PC-9 (cell line): Measurements from ENCODE around the gene OR2L2. TPM values are rescaled to one million over a fixed set of nuclear protein-coding genes. Genes with fewer than 3 reads are reported as not detected.

Experiments used
- BruUV-seq: library from RNA; stranded (reverse); fragments of 400-500 nt; replicated peaks from 2 replicates; lab custom pipeline; 2021; lab: Mats Ljungman, UMichigan
- CTCF ChIA-PET: fragments of 300-600 bp; sonication (Branson Sonifier 250); formaldehyde crosslinking; loops from one replicate; lab custom pipeline; 2022; ENCODE audit warnings: antibody characterized with exemption; lab: Charles Lee
- POLR2A ChIA-PET: fragments of 300-600 bp; sonication (Branson Sonifier 250); formaldehyde crosslinking; loops from one replicate; lab custom pipeline; 2022; ENCODE audit warnings: antibody characterized with exemption; ENCODE audit not compliant: unreplicated experiment; lab: Charles Lee
- DNase-seq, 2 experiments: peaks; one replicate each; pipeline versions ENCODE4 v3.0.0 to v3.0.0-alpha.2; 2015 to 2022; ENCODE audit warnings: mixed read lengths in 1 of 2
- H2AFZ ChIP-seq: fragments of 200-600 bp; sonication (generic); 2 replicates; pipeline ENCODE4 v1.8.1; 2017; ENCODE audit warnings: antibody characterized with exemption
- H3F3A ChIP-seq: fragments of 200-600 bp; sonication (generic); 2 replicates; pipeline ENCODE4 v1.8.1; 2017; ENCODE audit warnings: antibody characterized with exemption, mild to moderate bottlenecking, low read depth; ENCODE audit not compliant: insufficient read depth
- H3K27ac ChIP-seq: fragments of 200-600 bp; sonication (generic); 2 replicates; pipeline ENCODE4 v1.6.1; 2016; ENCODE audit warnings: mixed run types
- H3K27me3 ChIP-seq: fragments of 200-600 bp; sonication (generic); 2 replicates; pipeline ENCODE4 v1.6.1; 2016; ENCODE audit warnings: low read depth, mixed run types; ENCODE audit not compliant: insufficient read depth
- H3K36me3 ChIP-seq: fragments of 200-600 bp; sonication (generic); 2 replicates; pipeline ENCODE4 v1.6.1; 2016; ENCODE audit warnings: low read depth, mixed run types
- H3K4me1 ChIP-seq: fragments of 200-600 bp; sonication (generic); replicated peaks from 2 replicates; pipeline ENCODE4 v1.6.1; 2016; ENCODE audit warnings: mixed run types; ENCODE audit not compliant: insufficient read depth
- H3K4me2 ChIP-seq: fragments of 200-600 bp; sonication (generic); 2 replicates; pipeline ENCODE4 v1.6.1; 2017; ENCODE audit warnings: mixed run types
- H3K4me3 ChIP-seq: fragments of 200-600 bp; sonication (generic); 2 replicates; pipeline ENCODE4 v1.6.1; 2016; ENCODE audit warnings: mixed run types
- H3K79me2 ChIP-seq: fragments of 200-600 bp; sonication (generic); 2 replicates; pipeline ENCODE4 v1.6.1; 2017; ENCODE audit warnings: low read depth, mixed run types
- H3K9me2 ChIP-seq: fragments of 200-600 bp; sonication (generic); 2 replicates; pipeline ENCODE4 v1.8.1; 2017; ENCODE audit warnings: mild to moderate bottlenecking; ENCODE audit not compliant: insufficient read depth
- H3K9me3 ChIP-seq: fragments of 200-600 bp; sonication (generic); 2 replicates; pipeline ENCODE4 v1.8.1; 2016; ENCODE audit warnings: low read depth; ENCODE audit not compliant: insufficient read depth
- H4K20me1 ChIP-seq: fragments of 200-600 bp; sonication (generic); 2 replicates; pipeline ENCODE4 v1.8.1; 2017; ENCODE audit not compliant: insufficient read depth
- CTCF ChIP-seq: fragments of 200-600 bp; sonication (generic); conservative IDR thresholded peaks from 2 replicates; pipeline ENCODE4 v1.6.1; 2017; ENCODE audit warnings: mixed run types, antibody characterized with exemption, mild to moderate bottlenecking, moderate library complexity
- EZH2 ChIP-seq: fragments of 200-600 bp; sonication (generic); IDR thresholded peaks from 2 replicates; pipeline ENCODE4 v1.8.0; 2017; ENCODE audit warnings: antibody characterized with exemption, low read depth
- intact Hi-C: fragments of 100-400 bp; cut with micrococcal nuclease; formaldehyde crosslinking; loops from one replicate; pipeline ENCODE4 v1.10.0; 2022; ENCODE audit not compliant: unreplicated experiment
- total RNA-seq: library from RNA; stranded (reverse); gene quantifications from 2 replicates; pipeline ENCODE4 v1.2.3, GENCODE V29; 2021

OR2L2 gene
- total RNA-seq, 1 experiment from 2014 or later, result 0.13 TPM

- CTCF ChIA-PET, result no interaction called here
- H3K4me3 ChIP-seq, result no peak within 1 kb of the TSS
Measured at GRCh38 chr1:248046536-248046935, 16.7 kb downstream of the OR2L2 start, which contains the start of gene OR2L3. TSS of gene OR2L3 (plus strand) at chr1:248046836. CDS start at chr1:248060682, 13,846 bp downstream.

GRCh38 chr1:248047008-248047407 lies 17.1 kb downstream of the OR2L2 start:
- intact Hi-C loops, result no loop called here
- Histone ChIP-seq H3K36me3 (no peaks in the 10 kb centered on the region), H4K20me1 (no peaks in the 10 kb centered on the region), H3K27me3 (no peaks in the 10 kb centered on the region), H3F3A (no peaks in the 10 kb centered on the region), H3K4me1 (no peaks in the 10 kb centered on the region), H3K4me2 (no peak overlapping the region), H2AFZ (no peak overlapping the region), H3K79me2 (no peaks in the 10 kb centered on the region), H3K4me3 (no peak overlapping the region), H3K9me2 (no peaks in the 10 kb centered on the region), H3K9me3 (no peaks in the 10 kb centered on the region), H3K27ac (no peak overlapping the region)
- DNase-seq, result no peak
- ChIA-PET POLR2A (no interaction called here), CTCF (no interaction called here)
- no TSS peak for BruUV-seq
- no peak for TF ChIP-seq CTCF
- TF ChIP-seq EZH2, result no peak

More at GRCh38 chr1:248046536-248046935, 16.7 kb downstream of the OR2L2 start, which contains the start of gene OR2L3:
- DNase-seq, result no peak
- BruUV-seq, result no TSS peak
- H3K36me3 ChIP-seq, result no peaks in the 10 kb centered on the region
- H4K20me1 ChIP-seq, result no peaks in the 10 kb centered on the region
- no peak for TF ChIP-seq CTCF
- TF ChIP-seq EZH2, result no peak
- POLR2A ChIA-PET, result no interaction called here
- H2AFZ ChIP-seq, result no peak within 1 kb of the TSS
- H3K27me3 ChIP-seq, result no peaks in the 10 kb centered on the region
- H3K79me2 ChIP-seq, result no peaks in the 10 kb centered on the region
- H3K4me1 ChIP-seq, result no peaks in the 10 kb centered on the region
- no peak within 1 kb of the TSS for H3K27ac ChIP-seq
- intact Hi-C loops, result no loop called here
- no peaks in the 10 kb centered on the region for H3F3A ChIP-seq
- H3K9me2 ChIP-seq, result no peaks in the 10 kb centered on the region
- H3K4me2 ChIP-seq, result no peak within 1 kb of the TSS
- no peaks in the 10 kb centered on the region for H3K9me3 ChIP-seq

GRCh38 chr1:248054671-248055070 lies 24.8 kb downstream of the OR2L2 start:
- BruUV-seq, result no TSS peak
- POLR2A ChIA-PET, result no interaction called here
- DNase-seq, result no peak

More at GRCh38 chr1:248054671-248055070, 24.8 kb downstream of the OR2L2 start:
- Histone ChIP-seq H3K9me3 (no peaks in the 10 kb centered on the region), H3K27me3 (no peaks in the 10 kb centered on the region), H2AFZ (no peak overlapping the region), H3K79me2 (no peaks in the 10 kb centered on the region), H4K20me1 (no peaks in the 10 kb centered on the region), H3F3A (no peaks in the 10 kb centered on the region), H3K4me1 (no peaks in the 10 kb centered on the region), H3K36me3 (no peaks in the 10 kb centered on the region), H3K27ac (no peak overlapping the region), H3K4me2 (no peak overlapping the region), H3K4me3 (no peak overlapping the region), H3K9me2 (no peaks in the 10 kb centered on the region)
- TF ChIP-seq EZH2 (no peak), CTCF (no peak)
- CTCF ChIA-PET, result no interaction called here
- intact Hi-C loops, result no loop called here
